OCI-LY7 (cell line): ENCODE measurements around the gene PARD3B. TPM values are rescaled to one million over a fixed set of nuclear protein-coding genes. Genes with fewer than 3 reads are reported as not detected.

ENCODE experiments used
- BruUV-seq: library from RNA; stranded (reverse); fragments of 400-500 nt; replicated peaks from 2 replicates; lab custom pipeline; 2021; lab: Mats Ljungman, UMichigan
- CTCF ChIA-PET: fragments of 300-600 bp; sonication (Branson Sonifier 250); formaldehyde crosslinking; loops from one replicate; lab custom pipeline; 2022; ENCODE audit warnings: antibody characterized with exemption; ENCODE audit not compliant: unreplicated experiment; lab: Charles Lee
- POLR2A ChIA-PET: fragments of 300-600 bp; sonication (Branson Sonifier 250); formaldehyde crosslinking; loops from one replicate; lab custom pipeline; 2022; ENCODE audit warnings: antibody characterized with exemption; lab: Charles Lee
- DNase-seq: peaks from one replicate; pipeline ENCODE4 v3.0.0-alpha.2; 2015; ENCODE audit warnings: low spot score
- H2AFZ ChIP-seq: fragments of 200-600 bp; sonication (generic), shearing (Covaris generic); 2 replicates; pipeline ENCODE4 v1.6.1; 2014; ENCODE audit warnings: mild to moderate bottlenecking, antibody characterized with exemption, low read length, moderate library complexity
- H3K27ac ChIP-seq: fragments of 200-600 bp; sonication (generic); 2 replicates; pipeline ENCODE4 v1.5.1; 2014; ENCODE audit warnings: mixed run types, low read depth, mild to moderate bottlenecking, moderate library complexity, low read length, inconsistent platforms; ENCODE audit not compliant: poor library complexity, severe bottlenecking
- H3K36me3 ChIP-seq: fragments of 200-600 bp; sonication (generic); 2 replicates; pipeline ENCODE4 v1.6.1; 2014; ENCODE audit warnings: mild to moderate bottlenecking, antibody characterized with exemption, low read length, moderate library complexity, mixed read lengths; ENCODE audit not compliant: insufficient read depth
- H3K4me1 ChIP-seq: fragments of 200-600 bp; sonication (generic); 2 replicates; pipeline ENCODE4 v1.5.1; 2014; ENCODE audit warnings: mild to moderate bottlenecking, low read length; ENCODE audit not compliant: insufficient read depth, poor library complexity, severe bottlenecking
- H3K4me2 ChIP-seq: fragments of 200-600 bp; sonication (generic); 2 replicates; pipeline ENCODE4 v1.6.1; 2014; ENCODE audit warnings: mild to moderate bottlenecking, low read length
- H3K4me3 ChIP-seq: fragments of 200-600 bp; sonication (generic); 2 replicates; pipeline ENCODE4 v1.5.1; 2014; ENCODE audit warnings: mild to moderate bottlenecking, low read depth, low read length; ENCODE audit not compliant: poor library complexity, severe bottlenecking
- H3K79me2 ChIP-seq: fragments of 200-600 bp; sonication (generic); 2 replicates; pipeline ENCODE4 v1.6.1; 2016; ENCODE audit warnings: low read depth, mild to moderate bottlenecking, low read length, moderate library complexity, mixed read lengths; ENCODE audit not compliant: insufficient read depth
- H3K9me2 ChIP-seq: fragments of 200-600 bp; sonication (generic); 2 replicates; pipeline ENCODE4 v1.6.1; 2016; ENCODE audit warnings: mild to moderate bottlenecking, low read length, mixed read lengths; ENCODE audit not compliant: insufficient read depth
- H3K9me3 ChIP-seq: fragments of 200-600 bp; sonication (generic); 2 replicates; pipeline ENCODE4 v1.6.1; 2014; ENCODE audit warnings: mild to moderate bottlenecking, mixed run types, low read length, mixed read lengths
- H4K20me1 ChIP-seq: fragments of 200-600 bp; sonication (generic); 2 replicates; pipeline ENCODE4 v1.6.1; 2014; ENCODE audit warnings: mild to moderate bottlenecking, antibody characterized with exemption, low read length, moderate library complexity, mixed read lengths; ENCODE audit not compliant: insufficient read depth
- CTCF ChIP-seq: fragments of 200-600 bp; sonication (generic); conservative IDR thresholded peaks from 2 replicates; pipeline ENCODE4 v1.5.1; 2014; ENCODE audit warnings: mild to moderate bottlenecking, antibody characterized with exemption, low read length, moderate library complexity, mixed read lengths
- EZH2phosphoT487 ChIP-seq: fragments of 200-600 bp; sonication (generic); IDR thresholded peaks from 2 replicates; pipeline ENCODE4 v1.6.1; 2018; ENCODE audit warnings: low read depth, borderline replicate concordance, mild to moderate bottlenecking, mixed run types, antibody characterized with exemption, low read length, moderate library complexity, mixed read lengths
- intact Hi-C: fragments of 100-400 bp; cut with micrococcal nuclease; formaldehyde crosslinking; loops from one replicate; pipeline ENCODE4 v1.10.0; 2022; ENCODE audit not compliant: unreplicated experiment
- total RNA-seq, 2 experiments: library from RNA; depleted of rRNA in 1 of 2; stranded (reverse); fragments of >200 nt in 1 of 2; shearing (Covaris generic) in 1 of 2; gene quantifications; 2 replicates each; pipeline ENCODE4 v1.2.3, GENCODE V29; 2014 to 2022

Gene PARD3B
- total RNA-seq, 2 experiments from 2014 or later = not detected

DNA sequence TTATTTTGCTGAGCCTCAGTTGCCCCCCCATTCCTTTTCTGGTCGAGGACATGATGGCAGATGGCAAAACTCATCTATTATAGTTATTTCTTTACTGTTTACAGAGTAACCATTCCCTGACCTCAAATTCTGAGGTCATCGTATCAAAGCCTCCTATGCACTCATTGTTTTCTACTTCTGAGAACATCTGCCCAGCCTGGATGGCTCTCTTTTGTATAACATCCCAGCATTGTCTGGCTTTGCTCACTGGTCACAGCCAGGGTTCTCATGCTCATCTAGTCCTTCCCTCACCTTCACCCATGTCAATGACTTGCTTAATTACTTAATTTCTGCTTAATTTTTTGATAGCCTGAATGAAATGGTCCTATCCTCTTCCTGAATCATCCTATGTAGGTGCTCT lies 472.1 kb downstream of the PARD3B start:
- H3K79me2 ChIP-seq = no peaks in the 10 kb centered on the region
- intact Hi-C loops = no loop called here
- no peaks in the 10 kb centered on the region for H3K36me3 ChIP-seq
- CTCF ChIA-PET = no interaction called here
- BruUV-seq = no TSS peak
- no peaks in the 10 kb centered on the region for H3K4me1 ChIP-seq
- no peaks in the 10 kb centered on the region for H3K9me2 ChIP-seq
- no peak overlapping the region for H3K4me2 ChIP-seq
- DNase-seq = no peak
- TF ChIP-seq EZH2phosphoT487 = no peak
- no peak for TF ChIP-seq CTCF
- H3K4me3 ChIP-seq = no peak overlapping the region
- no peaks in the 10 kb centered on the region for H3K9me3 ChIP-seq
- H4K20me1 ChIP-seq = no peaks in the 10 kb centered on the region
- POLR2A ChIA-PET = no interaction called here
- no peak overlapping the region for H3K27ac ChIP-seq
- H2AFZ ChIP-seq = no peak overlapping the region

GRCh38 chr2:205017912-205018311 lies 472.6 kb downstream of the PARD3B start:
- Histone ChIP-seq H4K20me1 (no peaks in the 10 kb centered on the region), H3K4me3 (no peak overlapping the region), H3K4me1 (no peaks in the 10 kb centered on the region), H2AFZ (no peak overlapping the region), H3K4me2 (no peak overlapping the region), H3K9me2 (no peaks in the 10 kb centered on the region), H3K9me3 (no peaks in the 10 kb centered on the region), H3K27ac (no peak overlapping the region), H3K36me3 (no peaks in the 10 kb centered on the region), H3K79me2 (no peaks in the 10 kb centered on the region)
- TF ChIP-seq EZH2phosphoT487 (no peak), CTCF (no peak)
- POLR2A ChIA-PET = no interaction called here
- no TSS peak for BruUV-seq
- CTCF ChIA-PET = no interaction called here
- DNase-seq = no peak
- intact Hi-C loops = no loop called here

DNA sequence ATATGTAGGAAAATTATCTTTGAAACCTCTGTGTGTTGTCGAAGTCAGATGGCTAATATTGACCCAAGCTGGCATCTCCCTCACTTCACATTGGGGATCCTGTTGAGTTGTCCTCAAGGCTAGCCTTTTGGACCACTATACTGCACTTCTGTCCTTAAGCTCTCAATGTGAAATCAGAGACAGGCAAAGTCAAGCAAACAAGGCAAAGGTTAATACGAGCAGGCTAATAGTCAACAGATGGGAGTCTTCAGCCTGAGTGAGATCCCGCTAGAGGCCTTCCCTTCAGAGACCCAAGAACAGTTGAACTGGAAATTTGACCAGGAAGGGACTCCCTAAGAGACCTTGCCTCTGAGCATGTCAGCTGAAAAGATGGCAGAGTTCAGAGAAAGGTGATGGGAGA lies 475.4 kb downstream of the PARD3B start:
- no peak for DNase-seq
- no peak overlapping the region for H3K27ac ChIP-seq
- no peak overlapping the region for H2AFZ ChIP-seq
- H3K9me2 ChIP-seq = no peaks in the 10 kb centered on the region
- H3K4me3 ChIP-seq = no peak overlapping the region
- CTCF ChIA-PET = no interaction called here
- BruUV-seq = no TSS peak
- intact Hi-C loops = no loop called here
- H3K79me2 ChIP-seq = no peaks in the 10 kb centered on the region
- no peaks in the 10 kb centered on the region for H3K9me3 ChIP-seq
- H4K20me1 ChIP-seq = no peaks in the 10 kb centered on the region
- no peaks in the 10 kb centered on the region for H3K4me1 ChIP-seq
- TF ChIP-seq EZH2phosphoT487 = no peak
- no peak for TF ChIP-seq CTCF
- H3K4me2 ChIP-seq = no peak overlapping the region
- POLR2A ChIA-PET = interaction anchor here (0.5 to 0.7 kb wide), 3 partner anchors 31 to 957 kb away, joined by 3 to 4 read pairs (median 3); no protein-coding TSS in a partner anchor
- no peaks in the 10 kb centered on the region for H3K36me3 ChIP-seq
